Middle frontal gyrus (tissue), 1 donor: ENCODE data around the gene CELA2B.
"Not testable (repeated sequence)": the region's sequence is repeated elsewhere in the genome, so short reads cannot be mapped to it uniquely, and the experiment has no call there.

ENCODE experiments used
- DNase-seq: peaks from one replicate; pipeline ENCODE4 v3.0.0-alpha.2; 2015; ENCODE audit warnings: low spot score; ENCODE audit errors: extremely low spot score

The CELA2B gene

GRCh38 chr1:15444468-15445389 lies 31.2 kb upstream of the CELA2B start:
- no peak for DNase-seq

- DNase-seq: no peak
Observed at GRCh38 chr1:15445390-15446122, 30.3 kb upstream of the CELA2B start.

- DNase-seq: no peak
Observed at GRCh38 chr1:15446212-15446611, 29.7 kb upstream of the CELA2B start.

- DNase-seq: no peak
Observed at GRCh38 chr1:15448877-15449462, 26.9 kb upstream of the CELA2B start.

- no peak for DNase-seq
Observed at GRCh38 chr1:15449567-15449966, 26.3 kb upstream of the CELA2B start.

- DNase-seq: no peak
Observed at GRCh38 chr1:15451014-15451722, 24.7 kb upstream of the CELA2B start.

- no peak for DNase-seq
Observed at GRCh38 chr1:15452216-15452615, 23.7 kb upstream of the CELA2B start.

GRCh38 chr1:15452866-15453571 lies 22.9 kb upstream of the CELA2B start:
- DNase-seq: no peak

- DNase-seq: no peak
Observed at GRCh38 chr1:15453734-15454133, 22.2 kb upstream of the CELA2B start.

- DNase-seq: no peak
Observed at GRCh38 chr1:15454256-15454655, 21.6 kb upstream of the CELA2B start.

GRCh38 chr1:15455522-15455921 lies 20.4 kb upstream of the CELA2B start:
- no peak for DNase-seq

- DNase-seq: no peak
Observed at GRCh38 chr1:15456313-15456954, 19.5 kb upstream of the CELA2B start, which contains the start of gene CELA2A. TSS of gene CELA2A (plus strand) at chr1:15456732. CDS start at chr1:15456754, 22 bp downstream.

GRCh38 chr1:15457585-15457984 lies 18.3 kb upstream of the CELA2B start:
- DNase-seq: no peak

GRCh38 chr1:15458388-15458787 lies 17.5 kb upstream of the CELA2B start:
- DNase-seq: not testable (repeated sequence)

GRCh38 chr1:15459771-15460707 lies 15.9 kb upstream of the CELA2B start:
- no peak for DNase-seq

- DNase-seq: no peak
Observed at GRCh38 chr1:15460708-15461095, 15.2 kb upstream of the CELA2B start.

- DNase-seq: not testable (repeated sequence)
Observed at GRCh38 chr1:15463064-15463800, 12.7 kb upstream of the CELA2B start.

- not testable (repeated sequence) for DNase-seq
Observed at GRCh38 chr1:15463926-15464322, 12.0 kb upstream of the CELA2B start.
